NCI-H82 treated with DMSO at 0.1 percent for 48 hours (cell line): ENCODE measurements around the gene NCMAP.
"Not testable (repeated sequence)": the region's sequence is repeated elsewhere in the genome, so short reads cannot be mapped to it uniquely, and the experiment has no call there.

ENCODE experiments used
- DNase-seq: peaks from one replicate; lab custom pipeline; 2025; ENCODE audit not compliant: unreplicated experiment; lab: John Stamatoyannopoulos, UW

Gene NCMAP, protein sequence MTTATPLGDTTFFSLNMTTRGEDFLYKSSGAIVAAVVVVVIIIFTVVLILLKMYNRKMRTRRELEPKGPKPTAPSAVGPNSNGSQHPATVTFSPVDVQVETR

DNA sequence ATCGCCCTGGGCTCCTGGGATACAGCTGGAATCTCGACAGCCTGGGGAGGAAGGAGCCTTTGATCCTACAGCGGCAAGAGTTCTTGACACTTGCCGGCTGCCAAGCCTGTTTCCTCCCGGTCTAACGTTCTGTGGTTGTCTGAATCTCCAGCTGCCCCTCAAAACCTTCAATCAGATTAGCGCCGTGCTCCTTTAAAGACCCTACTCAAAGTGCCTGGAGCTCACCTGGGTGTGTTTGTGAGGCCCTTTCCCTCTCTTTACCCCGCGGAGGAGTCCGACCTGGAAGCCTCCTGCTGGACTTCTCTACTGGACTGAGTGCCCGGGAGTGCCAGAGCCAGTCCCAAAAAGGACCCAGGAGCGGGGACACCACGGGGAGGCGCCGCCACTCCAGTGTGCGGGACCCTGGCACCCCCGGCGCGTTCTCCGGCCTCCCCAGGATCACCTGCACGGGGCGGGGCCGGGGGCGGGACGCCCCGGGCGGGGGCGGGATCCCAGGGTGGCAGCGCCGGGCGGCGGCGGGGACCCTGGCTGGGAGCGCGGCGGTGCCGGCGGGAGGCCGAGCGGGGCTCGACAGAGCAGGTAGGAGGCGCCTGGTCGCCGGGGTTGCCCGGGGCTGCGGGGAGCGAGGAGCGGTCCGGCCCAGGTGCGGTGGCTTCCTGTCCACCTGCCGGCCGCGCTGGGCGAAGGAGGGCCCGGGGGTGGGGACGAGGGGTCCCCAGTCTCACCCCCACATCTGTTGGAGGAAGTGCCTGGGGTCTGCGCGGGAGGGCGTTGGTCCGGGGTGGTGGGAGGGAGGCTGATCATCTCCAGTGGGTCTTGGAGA lies at the start of gene NCMAP:
Gene NCMAP, plus strand, starts transcription at position 497 of the 823 bp plus-strand sequence. CDS start 39,344 bp downstream, outside the sequence.
- peak; percentile 69 for DNase-seq

DNA sequence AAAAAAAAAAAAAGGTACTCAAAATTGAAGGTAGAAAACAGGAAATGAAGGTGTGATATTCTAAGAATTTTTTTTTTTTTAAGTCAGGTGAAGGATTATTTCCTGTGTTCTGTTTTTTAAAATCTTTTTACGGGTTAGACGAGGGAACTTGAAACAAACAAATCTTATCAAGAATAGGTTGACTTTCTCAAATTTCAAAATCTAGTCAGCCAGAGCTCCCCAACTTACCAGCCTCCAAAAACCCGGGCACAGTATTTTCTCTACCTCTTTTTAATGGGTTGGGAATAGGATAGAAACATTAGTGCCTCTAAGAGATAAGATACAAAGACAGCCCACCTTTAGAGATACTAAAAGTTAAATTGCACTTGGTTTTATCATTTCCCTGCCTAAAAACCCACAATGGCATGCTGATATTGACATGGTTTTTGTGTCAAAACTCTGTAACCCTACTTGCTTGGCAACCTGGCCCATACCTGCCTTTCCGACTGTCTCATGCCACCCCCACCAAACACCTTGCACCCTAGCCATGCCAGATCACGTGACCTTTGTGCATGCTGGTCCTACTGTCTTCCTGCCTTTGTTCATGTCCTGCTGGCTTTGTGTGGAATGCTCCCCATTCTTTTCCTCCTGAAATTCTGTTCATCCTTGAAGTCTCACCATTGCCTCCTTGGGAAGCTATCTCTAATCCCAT lies 49.1 kb upstream of the NCMAP start:
- no peak for DNase-seq

DNA sequence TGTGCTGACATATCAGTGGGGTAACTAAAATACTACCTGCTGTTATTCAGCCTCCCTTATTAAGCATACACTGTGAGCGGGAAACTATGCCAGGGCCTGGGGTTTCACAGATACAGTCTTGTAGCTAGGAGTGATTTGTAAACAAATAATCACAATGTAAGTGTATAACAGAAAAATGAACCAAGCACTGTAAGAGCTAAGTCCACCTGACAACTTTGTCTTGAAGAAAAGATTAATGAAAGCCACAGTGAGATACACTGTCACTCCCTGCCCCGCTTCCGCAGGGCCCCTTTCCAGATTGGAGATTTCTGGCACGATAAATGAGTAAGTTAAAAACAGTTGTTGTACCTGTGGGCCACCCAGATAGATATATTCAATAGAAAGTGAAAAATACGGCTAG lies 48.5 kb upstream of the NCMAP start:
- DNase-seq, result no peak

DNA sequence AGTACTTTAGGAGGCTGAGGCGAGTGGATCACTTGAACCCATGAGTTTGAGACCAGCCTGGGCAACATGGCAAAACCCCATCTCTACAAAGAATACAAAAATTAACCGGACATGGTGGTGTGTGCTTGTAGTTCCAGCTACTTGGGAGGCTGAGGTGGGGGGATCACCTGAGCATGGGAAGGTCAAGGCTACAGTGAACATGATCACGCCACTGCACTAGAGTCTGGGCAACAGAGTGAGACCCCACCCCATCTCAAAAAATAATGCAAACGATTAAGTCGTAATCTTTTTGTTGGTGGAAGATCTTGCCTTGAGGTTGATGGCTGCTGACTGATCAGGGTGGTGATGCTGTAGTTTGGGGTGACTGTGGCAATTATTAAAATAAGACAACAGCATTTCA lies 47.0 kb upstream of the NCMAP start:
- DNase-seq, result no peak

DNA sequence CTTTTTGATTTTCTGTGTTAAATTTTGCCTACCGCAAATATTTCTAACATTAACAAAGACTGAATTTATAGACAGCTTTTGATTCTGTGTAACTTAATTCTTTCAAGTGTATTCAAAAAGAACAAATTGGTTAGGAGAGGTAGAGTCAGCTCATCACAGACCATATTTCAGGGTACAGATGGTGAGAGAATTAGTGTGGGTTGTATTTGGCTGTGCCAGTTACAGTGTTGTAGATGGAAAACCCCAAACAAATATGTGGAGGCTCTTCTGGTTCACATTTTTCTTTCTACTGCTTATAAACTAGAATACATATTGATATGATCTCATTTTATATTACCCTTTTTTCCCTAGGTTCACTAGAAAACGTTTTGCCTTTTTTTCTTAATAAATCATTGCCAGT lies 42.2 kb upstream of the NCMAP start:
- no peak for DNase-seq

DNA sequence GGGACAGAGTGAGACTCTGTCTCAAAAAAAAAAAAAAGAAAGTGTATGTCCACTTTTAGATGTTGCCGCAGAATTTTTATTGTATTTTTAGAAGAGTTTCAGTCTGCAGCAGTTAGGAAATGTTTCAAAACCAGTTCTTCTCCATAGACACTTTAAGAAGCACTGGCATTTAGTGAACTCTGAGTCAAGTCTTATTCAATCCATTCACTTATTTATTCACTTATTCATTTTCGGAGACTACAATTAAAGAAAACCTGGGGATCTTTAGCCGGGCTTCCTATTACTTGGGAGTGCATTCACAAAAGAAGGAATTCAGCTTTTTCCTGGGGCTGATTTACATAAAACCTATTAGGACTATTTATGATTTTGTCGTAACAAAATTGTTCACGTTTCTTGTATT lies 40.9 kb upstream of the NCMAP start:
- no peak for DNase-seq

DNA sequence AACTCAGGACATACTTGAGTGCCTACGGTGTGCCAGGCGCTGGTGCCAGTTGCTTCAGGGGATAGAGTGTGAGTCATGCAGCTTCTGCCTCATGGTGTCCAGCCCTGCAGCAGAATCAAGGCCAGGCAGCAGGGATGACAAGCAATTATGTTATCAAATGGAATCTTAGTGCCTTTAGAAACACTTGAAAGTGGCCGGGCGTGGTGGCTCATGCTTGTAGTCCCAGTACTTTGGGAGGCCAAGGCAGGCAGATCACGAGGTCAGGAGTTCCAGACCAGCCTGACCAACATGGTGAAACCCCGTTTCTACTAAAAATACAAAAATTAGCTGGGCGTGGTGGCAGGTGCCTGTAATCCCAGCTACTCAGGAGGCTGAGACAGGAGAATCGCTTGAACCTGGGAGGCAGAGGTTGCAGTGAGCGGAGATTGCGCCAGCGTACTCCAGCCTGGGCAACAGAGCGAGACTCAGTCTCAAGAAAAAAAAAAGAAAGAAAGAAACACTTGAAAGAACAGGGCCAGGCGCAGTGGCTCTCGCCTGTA lies 40.1 kb upstream of the NCMAP start:
- not testable (repeated sequence) for DNase-seq

DNA sequence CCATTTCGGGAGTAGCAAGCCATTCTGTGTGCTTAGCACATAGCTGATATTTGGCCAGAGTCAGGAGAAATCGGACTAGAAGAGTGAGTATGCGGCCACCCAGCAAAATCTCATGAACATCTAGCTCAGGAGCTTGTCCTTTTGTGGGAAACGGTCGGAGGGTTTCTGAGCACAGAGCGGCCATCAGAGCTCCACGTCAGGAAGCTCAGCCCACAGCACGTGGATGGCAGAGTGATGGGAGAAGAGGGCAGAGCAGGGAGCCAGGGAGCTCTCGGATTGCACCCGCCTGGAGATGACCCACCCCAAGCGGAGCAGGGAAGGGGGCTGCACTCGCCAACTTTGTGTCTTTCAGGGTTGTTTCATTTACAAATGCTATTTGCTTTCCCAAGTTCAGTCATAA lies 39.4 kb upstream of the NCMAP start:
- DNase-seq, result no peak

DNA sequence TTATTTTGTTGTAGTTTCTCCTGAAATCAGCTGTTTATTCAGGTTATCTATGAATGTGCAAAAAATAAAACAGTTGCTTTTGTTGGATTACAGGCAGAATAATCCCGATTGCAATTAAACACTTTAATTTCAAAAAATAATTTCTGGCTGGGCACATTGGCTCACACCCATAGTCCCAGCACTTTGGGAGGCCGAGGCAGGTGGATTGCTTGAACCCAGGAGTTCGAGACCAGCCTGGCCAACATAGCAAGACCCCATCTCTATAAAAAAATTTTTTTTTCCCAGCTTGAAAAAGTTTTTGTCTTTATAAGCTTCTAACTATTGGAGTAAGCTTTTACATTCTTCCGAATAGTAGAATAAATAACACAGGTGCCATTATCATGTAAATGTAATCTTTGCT lies 38.0 kb upstream of the NCMAP start:
- DNase-seq, result no peak

DNA sequence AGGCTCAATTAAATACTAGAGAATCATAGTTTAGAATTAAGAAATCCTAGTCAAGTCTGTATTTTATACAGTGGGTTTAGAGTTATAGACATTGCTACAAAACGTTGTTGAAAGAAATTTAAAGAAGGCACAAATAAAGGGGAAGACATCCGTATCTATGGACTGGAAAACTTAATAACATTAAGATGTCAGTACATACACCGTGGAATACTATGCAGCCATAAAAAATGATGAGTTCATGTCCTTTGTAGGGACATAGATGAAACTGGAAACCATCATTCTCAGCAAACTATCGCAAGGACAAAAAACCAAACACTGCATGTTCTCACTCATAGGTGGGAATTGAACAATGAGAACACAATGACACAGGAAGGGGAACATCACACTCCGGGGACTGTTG lies 35.6 kb upstream of the NCMAP start:
- DNase-seq, result not testable (repeated sequence)

DNA sequence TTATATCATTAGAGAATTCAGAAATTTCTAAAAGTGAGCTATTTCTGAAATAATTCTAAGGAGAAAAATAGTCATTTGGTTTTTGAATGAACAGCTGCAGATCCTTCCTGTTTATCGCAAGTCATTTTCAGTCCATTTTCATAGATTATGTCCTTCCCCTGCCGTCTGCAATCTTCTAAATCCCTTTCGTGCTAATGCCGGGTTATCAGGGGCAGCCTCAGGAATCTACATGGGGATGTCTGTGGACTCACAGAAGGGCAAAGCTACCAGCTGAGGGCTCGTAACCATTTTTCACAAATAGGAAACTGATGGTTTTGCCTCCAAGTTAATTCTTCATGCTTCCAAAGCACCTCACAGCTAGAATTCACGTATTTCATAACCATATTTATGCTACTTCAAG lies 30.3 kb upstream of the NCMAP start:
- DNase-seq, result peak; percentile 28

DNA sequence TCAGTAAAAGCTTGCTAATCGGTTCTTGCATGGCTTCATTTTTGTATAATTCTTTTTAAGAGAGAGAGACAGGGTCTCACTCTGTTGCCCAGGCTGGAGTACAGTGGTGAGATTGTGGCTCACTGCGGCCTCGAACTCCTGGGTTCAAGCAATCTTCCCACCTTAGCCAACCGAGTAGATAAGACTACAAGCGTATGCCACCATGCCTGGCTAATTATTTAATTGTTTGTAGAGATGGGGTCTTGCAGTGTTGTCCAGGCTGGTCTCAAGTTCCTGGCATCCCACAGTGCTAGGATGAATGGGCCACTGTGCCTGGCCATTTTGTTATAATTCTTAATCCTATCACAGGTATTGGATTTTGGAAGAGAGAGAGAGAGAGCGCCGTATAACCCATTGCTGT lies 29.8 kb upstream of the NCMAP start:
- no peak for DNase-seq

DNA sequence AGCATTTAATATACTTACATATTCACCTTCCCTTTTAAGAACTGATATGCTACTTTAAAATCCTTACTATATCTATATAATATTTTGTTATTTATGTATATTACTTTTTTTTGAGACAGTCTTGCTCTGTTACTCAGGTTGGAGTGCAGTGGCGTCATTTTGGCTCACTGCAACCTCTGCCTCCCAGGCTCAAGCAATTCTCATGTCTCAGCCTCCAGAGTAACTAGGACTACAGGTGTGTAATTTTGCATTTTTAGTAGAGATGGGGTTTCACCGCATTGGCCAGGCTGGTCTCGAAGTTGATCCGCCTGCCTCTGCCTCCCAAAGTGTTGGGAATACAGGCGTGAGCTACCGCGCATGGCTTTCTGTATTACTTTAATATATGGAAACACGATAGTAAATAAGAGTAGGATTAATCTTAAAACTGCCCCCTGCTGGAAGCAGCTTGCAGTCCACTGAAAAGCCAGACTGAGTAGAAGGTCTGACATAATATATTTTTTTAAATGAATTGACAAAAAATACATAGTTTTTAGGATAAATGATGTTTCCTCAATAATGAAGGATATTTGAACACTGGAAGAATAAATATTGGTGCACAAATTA lies 28.8 kb upstream of the NCMAP start:
- DNase-seq, result no peak

DNA sequence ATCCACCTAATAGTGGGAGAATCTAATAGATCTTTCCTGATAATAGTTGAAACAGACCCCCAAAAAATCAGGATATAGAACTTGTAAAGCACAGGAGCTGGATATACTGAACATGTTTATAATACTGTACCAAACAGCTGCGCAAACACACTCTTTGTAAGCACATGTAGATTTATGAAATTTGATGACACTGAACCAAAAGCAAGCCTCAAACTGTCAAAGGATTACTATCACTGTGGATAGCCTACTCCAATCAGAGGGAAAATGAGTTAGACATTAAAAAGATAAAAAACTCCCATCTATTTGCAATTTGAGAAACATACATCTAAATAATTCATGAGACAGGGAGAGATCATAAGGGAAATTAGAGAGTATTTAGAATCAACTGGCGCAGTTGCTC lies 27.1 kb upstream of the NCMAP start:
- no peak for DNase-seq

DNA sequence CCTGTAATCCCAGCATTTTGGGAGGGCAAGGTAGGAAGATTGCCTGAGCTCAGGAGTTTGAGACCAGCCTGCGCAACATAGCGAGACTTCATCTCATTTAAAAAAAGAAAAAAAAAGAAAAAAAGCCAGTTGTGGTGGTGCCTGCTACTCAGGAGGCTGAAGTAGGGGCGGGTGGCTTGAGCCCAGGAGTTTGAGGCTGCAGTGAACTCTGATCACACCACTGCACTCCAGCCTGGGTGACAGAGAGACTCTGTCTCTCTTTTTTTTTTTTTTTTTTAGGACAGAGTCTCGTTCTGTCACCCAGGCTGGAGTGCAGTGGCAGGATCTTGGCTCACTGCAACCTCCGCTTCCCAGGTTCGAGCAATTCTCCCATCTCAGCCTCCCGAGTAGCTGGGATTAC lies 26.6 kb upstream of the NCMAP start:
- not testable (repeated sequence) for DNase-seq

DNA sequence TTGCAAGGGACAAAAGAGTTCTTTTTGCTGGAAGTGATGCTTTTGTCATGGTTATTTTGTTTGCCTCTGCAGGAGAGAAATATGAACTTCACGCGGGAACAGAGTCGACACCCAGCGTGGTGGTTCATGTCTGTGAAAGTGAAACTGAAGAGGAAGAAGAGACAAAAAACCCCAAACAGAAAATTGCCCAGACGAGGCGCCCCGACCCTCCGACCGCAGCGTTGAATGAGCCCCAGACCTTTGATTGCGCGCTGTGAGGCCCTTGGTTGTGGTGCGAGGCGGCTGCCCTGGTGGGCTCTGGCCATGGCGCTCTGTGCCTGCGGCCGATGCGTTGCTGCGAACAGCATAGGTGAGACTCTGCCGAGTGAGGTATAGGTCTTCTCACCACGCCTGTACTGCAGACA lies 20.9 kb upstream of the NCMAP start:
- no peak for DNase-seq

DNA sequence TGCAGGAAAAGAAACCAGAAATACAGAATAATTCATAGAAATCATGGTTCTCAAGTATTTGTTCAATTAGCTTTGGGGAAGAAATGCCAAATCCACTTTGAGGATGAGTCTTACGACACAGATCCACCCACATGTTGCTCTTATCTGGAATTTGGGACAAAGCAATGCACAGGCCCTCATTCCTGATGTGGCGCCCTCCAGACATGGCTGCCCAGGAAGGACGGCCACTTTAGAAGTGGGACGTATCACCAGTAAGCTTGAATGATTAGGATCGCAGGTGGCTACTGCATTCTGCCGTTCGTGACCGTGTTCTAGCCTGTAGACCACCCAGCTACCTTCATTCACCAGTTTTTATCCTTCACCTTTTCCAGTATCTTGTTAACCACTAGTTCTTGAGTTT lies 20.1 kb upstream of the NCMAP start:
- no peak for DNase-seq

DNA sequence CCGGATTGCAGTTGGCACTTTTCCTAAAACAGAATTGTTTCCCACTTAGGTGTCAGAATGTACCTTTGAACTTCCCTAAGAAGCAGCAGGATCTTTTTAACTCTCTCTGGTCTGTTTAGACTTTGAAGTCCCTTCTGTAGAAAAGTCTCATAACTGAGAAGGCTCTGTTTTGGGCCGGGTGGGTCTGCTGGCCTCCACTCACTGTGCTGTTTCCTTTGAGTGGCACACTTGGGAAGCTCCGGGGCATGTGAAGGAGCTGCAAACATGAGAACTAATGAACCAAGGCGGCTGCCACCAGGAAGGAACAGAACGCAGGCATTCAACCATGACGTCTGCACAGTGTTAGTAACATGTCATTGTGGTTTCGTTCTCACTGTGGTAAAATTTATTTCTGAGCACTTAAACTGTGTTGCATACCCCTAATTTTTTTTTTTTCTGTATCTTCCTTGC lies 19.5 kb upstream of the NCMAP start:
- DNase-seq, result no peak

DNA sequence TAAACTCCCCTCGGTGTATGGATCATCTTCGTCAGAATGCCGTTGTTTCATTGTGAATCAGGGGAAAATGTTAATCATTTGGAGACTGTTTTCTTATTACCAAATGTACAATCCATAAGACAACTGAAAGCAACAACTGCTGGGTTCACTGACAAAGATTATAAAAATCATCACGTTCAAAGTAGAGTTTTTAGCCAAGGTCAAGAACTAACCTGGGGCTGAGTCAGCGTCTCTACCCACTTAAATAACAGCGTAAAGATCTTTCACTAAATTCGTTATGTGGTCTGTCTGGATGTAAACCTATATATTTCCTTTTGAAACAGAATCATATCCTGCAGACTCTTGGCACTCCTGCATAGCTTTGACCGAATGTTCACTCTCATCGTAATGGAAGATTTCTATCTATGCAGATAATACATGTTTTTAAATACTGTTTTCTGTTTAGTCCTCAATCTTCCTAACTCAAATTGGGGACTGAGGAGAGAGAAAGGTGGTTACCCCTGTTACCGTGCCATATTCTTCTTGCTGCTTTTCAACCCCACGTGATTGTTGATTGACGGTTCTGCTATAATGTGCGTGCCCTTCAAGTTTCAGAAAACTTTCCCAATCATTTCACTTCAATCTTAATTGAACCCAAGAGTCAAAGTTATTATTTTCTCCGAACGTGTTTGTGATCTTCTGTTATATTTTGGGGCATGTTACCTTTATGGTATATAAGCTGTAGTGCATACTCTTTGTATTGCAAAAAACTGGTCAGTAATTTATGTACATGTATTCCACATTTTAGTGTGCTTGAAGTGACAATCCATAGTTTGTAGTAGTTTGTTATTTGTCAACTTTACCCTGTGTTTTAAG lies 15.6 kb upstream of the NCMAP start:
- DNase-seq, result no peak

DNA sequence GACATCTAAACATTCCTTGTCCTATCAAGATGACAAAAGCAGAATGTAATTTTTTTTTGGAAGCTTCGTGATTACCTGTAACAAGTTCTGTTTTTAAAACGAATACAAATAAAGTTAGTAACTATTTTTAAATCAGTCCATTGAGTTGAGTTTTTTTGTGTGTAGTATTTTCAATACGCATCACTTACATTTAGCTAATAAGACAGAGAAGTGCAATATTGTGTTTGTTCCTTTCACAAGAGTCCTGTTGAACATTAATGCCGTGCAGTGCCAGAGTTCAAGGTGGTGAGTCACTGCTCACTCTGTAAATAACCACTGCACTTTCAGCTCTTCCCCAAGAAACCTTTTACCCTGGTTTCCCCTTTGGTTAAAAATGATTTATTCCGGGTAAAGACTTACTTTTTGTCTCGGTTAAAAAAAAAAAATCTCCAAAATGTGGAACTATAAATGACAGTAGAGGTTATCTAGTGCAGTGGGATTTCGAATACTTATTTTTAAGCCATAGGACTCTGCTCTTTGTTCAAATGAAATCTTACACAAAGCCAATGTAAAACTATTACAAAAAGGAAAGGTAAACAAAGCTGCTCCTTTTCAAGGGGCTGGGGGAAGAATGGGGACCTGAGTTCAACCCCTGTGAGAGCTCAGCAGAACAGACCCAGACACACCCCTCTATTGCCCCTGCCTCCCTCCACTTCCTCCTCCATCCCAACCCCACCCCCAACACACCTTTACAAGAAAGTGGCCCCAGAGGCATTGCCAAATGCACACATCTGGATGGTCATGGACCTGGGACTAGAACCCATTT lies 14.8 kb upstream of the NCMAP start:
- no peak for DNase-seq
